BJ (cell line): ENCODE results near the gene RFX3. TPM values are rescaled to one million over a fixed set of nuclear protein-coding genes. Genes with fewer than 3 reads are reported as not detected.

ENCODE experiments used
- CTCF ChIA-PET: fragments of 350-600 bp; formaldehyde crosslinking; extraction: SDS; loops from one replicate; lab custom pipeline; 2021; ENCODE audit warnings: antibody characterized with exemption, inconsistent platforms; lab: Yijun Ruan, JAX
- POLR2A ChIA-PET: fragments of 300-600 bp; sonication (Branson Sonifier 250); formaldehyde crosslinking; extraction: SDS; loops from one replicate; lab custom pipeline; 2021; ENCODE audit warnings: antibody characterized with exemption; lab: Charles Lee
- DNase-seq: peaks from one replicate; pipeline ENCODE4 v3.0.0-alpha.2; 2011; ENCODE audit warnings: low read depth
- H3K27me3 ChIP-seq: 2 replicates; pipeline ENCODE4 v1.6.0; 2011; ENCODE audit warnings: low read length; ENCODE audit not compliant: control insufficient read depth, insufficient read depth
- H3K36me3 ChIP-seq: 2 replicates; pipeline ENCODE4 v1.5.1; 2011; ENCODE audit warnings: low read length; ENCODE audit not compliant: control insufficient read depth, insufficient read depth
- H3K4me3 ChIP-seq: 2 replicates; pipeline ENCODE4 v1.5.1; 2011; ENCODE audit warnings: low read depth, mild to moderate bottlenecking, control low read depth, low read length
- polyA plus RNA-seq: library from polyadenylated mRNA; depleted of rRNA; stranded (reverse); fragments of >200 nt; gene quantifications from 2 replicates; pipeline ENCODE4 v1.2.3, GENCODE V29; 2011
- TF ChIP-seq, protein P1 (sequence below): IDR thresholded peaks from 2 replicates; pipeline ENCODE4 v1.5.1; 2011; ENCODE audit warnings: low read depth, mild to moderate bottlenecking, control low read depth, inconsistent platforms, low read length, moderate library complexity; ENCODE audit not compliant: insufficient read depth

RFX3 gene
- polyA plus RNA-seq, 1 experiment, result 2.2 TPM

DNA sequence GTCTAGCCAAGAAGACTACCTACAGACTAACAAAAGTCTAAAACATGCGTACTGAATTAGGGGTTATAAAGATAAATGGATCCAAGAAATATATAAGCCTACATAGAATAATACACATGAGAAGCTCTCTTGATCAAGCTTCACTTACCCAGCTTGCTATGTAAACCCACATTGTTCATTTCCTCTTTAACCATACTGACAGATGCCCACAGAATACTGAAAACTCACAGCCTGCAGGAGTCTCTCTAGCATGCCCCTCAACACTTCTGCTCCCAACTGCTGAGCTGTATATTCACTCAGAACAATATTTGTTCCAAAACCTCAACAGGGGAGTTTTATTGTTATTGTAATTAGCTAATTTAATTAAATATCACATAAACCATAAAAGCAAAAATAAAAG, 52.4 kb downstream of the RFX3 start:
- DNase-seq, result no peak
- POLR2A ChIA-PET, result no interaction called here
- H3K36me3 ChIP-seq, result no peaks in the 10 kb centered on the region; the same call in 1 of the 2 replicates
- H3K27me3 ChIP-seq, result no peaks in the 10 kb centered on the region
- CTCF ChIA-PET, result no interaction called here
- no peak overlapping the region for H3K4me3 ChIP-seq
- TF ChIP-seq, protein P1, sequence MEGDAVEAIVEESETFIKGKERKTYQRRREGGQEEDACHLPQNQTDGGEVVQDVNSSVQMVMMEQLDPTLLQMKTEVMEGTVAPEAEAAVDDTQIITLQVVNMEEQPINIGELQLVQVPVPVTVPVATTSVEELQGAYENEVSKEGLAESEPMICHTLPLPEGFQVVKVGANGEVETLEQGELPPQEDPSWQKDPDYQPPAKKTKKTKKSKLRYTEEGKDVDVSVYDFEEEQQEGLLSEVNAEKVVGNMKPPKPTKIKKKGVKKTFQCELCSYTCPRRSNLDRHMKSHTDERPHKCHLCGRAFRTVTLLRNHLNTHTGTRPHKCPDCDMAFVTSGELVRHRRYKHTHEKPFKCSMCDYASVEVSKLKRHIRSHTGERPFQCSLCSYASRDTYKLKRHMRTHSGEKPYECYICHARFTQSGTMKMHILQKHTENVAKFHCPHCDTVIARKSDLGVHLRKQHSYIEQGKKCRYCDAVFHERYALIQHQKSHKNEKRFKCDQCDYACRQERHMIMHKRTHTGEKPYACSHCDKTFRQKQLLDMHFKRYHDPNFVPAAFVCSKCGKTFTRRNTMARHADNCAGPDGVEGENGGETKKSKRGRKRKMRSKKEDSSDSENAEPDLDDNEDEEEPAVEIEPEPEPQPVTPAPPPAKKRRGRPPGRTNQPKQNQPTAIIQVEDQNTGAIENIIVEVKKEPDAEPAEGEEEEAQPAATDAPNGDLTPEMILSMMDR, result no peak

DNA sequence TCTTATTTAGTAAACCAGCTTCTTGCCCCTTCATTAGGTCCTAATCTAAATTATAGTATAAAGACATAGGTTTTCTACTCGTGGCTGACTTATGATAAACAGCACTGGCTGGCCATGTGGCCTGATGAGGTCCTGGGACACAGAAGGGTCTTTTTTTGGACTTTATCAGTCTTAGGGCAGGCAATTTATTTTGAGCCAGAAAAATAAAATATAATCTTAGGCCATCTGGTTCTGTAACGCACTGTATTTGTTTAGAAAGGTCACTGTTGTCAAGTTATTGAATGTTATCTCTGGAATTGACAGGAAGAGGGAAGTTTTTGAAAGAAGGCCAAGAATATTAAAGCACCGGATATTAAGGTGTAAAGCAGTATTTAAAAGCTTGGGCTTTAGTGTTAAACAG, 53.9 kb downstream of the RFX3 start:
- H3K4me3 ChIP-seq, result no peak overlapping the region
- TF ChIP-seq, protein P1, result no peak
- POLR2A ChIA-PET, result no interaction called here
- no peaks in the 10 kb centered on the region; the same call in 1 of the 2 replicates for H3K36me3 ChIP-seq
- no peaks in the 10 kb centered on the region for H3K27me3 ChIP-seq
- no peak for DNase-seq
- CTCF ChIA-PET, result no interaction called here

DNA sequence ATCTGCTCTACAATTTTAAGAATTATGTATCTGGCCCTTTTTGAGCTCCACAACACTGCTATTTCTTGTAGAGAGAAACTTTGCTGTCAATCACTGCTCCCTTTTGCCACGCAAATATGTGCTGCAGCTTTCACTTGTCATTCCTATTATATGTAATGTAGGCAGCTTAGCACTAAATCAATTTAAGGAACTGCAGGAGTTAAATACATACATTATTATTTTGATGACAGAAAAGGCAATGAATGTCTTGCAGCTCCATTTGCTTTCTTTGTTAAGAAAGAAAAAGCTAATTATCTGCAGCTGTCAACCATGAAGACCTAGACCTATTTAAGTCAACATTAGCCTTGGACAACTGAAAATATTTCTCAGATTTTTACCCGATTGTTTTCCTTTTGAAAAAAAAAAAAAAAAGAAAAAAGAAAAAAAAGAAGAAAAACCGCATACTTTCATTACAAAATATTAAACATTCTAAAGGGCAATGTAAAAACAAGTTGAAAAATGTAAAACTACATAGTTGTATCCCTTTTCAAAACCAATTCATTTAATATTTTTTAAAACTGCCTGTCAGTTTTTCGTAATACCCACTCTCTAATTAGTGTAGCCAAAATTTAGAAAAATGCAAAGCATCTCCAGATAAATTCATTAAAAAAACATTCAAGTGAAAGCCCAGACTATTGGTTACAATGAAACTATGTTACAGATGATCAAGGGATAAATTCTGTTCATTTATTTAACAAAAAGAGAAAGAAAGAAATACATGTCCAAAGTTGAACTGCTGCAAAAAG, 57.2 kb downstream of the RFX3 start:
- ChIA-PET CTCF (interaction anchor here (0.7 to 2.2 kb wide), 6 partner anchors 10 to 907 kb away, joined by 3 to 9 read pairs (median 5); partner anchors contain the start of gene RFX3), POLR2A (no interaction called here)
- TF ChIP-seq, protein P1, result no peak
- Histone ChIP-seq H3K27me3 (no peaks in the 10 kb centered on the region), H3K36me3 (no peaks in the 10 kb centered on the region), H3K4me3 (no peak overlapping the region)
- no peak for DNase-seq

DNA sequence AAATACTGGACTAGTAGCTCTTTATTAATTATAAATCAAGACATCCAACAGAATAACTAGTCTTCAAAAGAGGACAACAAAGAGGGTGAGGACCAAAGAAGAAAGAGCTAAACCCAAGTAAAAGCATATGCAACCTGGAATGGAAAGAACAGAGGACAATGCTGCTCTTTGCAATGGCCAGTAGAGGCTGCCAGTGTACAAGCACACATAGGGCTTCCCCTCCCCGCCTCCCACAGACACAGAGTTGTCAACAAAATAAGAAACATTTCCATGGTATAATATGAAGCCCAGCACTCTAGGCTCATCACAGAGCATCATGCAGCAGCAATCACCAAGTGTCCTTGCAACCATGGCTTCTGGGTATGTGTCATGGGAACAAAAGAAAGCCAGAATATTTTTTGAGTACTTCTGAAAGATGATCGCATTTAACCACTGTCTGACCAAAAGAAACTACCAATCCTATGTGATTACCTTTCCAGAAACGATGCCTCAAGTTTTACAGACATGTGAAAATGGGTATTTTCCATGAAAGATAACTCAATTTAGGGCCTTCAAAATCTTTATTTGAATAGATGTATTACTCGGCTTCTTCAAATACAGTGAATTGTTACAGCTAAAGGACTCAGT, 58.1 kb downstream of the RFX3 start:
- Histone ChIP-seq H3K36me3 (no peaks in the 10 kb centered on the region), H3K4me3 (no peak overlapping the region), H3K27me3 (no peaks in the 10 kb centered on the region)
- TF ChIP-seq, protein P1, result peak; percentile 98
- no peak for DNase-seq
- ChIA-PET CTCF (interaction anchor here (0.6 to 2.2 kb wide), 11 partner anchors 10 to 908 kb away, joined by 3 to 9 read pairs (median 3); partner anchors contain the start of gene RFX3), POLR2A (no interaction called here)

DNA sequence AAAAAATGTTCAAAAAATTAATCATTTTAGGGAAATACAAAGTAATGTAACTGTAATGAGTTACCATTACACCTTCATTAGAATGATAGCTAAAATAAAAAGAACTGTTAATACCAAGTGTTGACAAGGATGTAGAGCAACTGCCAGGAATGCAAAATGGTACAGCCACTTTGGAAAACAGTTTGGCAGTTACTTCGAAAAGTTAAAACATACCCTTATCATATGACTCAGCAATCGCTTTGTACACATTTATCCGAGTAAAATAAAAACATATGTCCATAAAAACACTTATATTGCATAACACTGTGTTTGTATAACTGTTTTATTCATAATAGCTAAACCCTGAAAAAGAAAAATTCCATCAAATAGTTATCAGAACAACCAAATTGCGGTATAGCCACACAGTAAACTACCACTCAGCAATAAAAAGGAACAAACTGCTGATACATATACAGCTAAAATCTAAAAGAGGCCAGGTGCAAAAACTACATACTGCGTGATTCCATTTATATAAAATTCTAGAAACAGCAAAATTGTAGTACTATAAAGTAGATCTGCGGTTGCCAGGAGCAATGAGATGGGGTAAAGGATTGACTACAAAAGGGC, 61.7 kb downstream of the RFX3 start:
- ChIA-PET POLR2A (no interaction called here), CTCF (interaction anchor here (1.5 kb wide), 1 partner anchor 20 kb away, joined by 4 read pairs; no protein-coding TSS in a partner anchor)
- TF ChIP-seq, protein P1, result no peak
- no peak for DNase-seq
- Histone ChIP-seq H3K36me3 (no peaks in the 10 kb centered on the region), H3K27me3 (no peaks in the 10 kb centered on the region), H3K4me3 (no peak overlapping the region)
